Measurements from ENCODE around the gene ATAD3B. TPM values are rescaled to one million over a fixed set of nuclear protein-coding genes. Genes with fewer than 3 reads are reported as not detected.
"Not testable (repeated sequence)": the region's sequence is repeated elsewhere in the genome, so short reads cannot be mapped to it uniquely, and the experiment has no call there.

ATAD3B gene
- total RNA-seq, 2 experiments from 2014 or later = 75.7 to 77.4 TPM

GRCh38 chr1:1438531-1439381, 32.8 kb upstream of the ATAD3B start:
- Mint-ChIP-seq H3K4me3 (no peak overlapping the region), H3K4me1 (peaks cover 3% of the 10 kb centered on the region), H3K27me3 (peaks cover 27% of the 10 kb centered on the region), H3K9me3 (no peaks in the 10 kb centered on the region), H3K36me3 (no peaks in the 10 kb centered on the region), H3K27ac (no peak overlapping the region)
- DNase-seq = no peak

GRCh38 chr1:1439546-1440261, 31.9 kb upstream of the ATAD3B start:
- H3K27ac Mint-ChIP-seq = no peak overlapping the region
- no peak overlapping the region for H3K4me3 Mint-ChIP-seq
- H3K9me3 Mint-ChIP-seq = no peaks in the 10 kb centered on the region
- H3K27me3 Mint-ChIP-seq = peaks cover 27% of the 10 kb centered on the region
- H3K4me1 Mint-ChIP-seq = peaks cover 3% of the 10 kb centered on the region
- DNase-seq = no peak
- no peaks in the 10 kb centered on the region for H3K36me3 Mint-ChIP-seq

- Mint-ChIP-seq H3K36me3 (no peaks in the 10 kb centered on the region), H3K4me1 (no peaks in the 10 kb centered on the region), H3K4me3 (no peak overlapping the region), H3K27ac (no peak overlapping the region), H3K9me3 (no peaks in the 10 kb centered on the region), H3K27me3 (peaks cover 21% of the 10 kb centered on the region)
- no peak for DNase-seq
Observed at GRCh38 chr1:1440262-1441001, 31.1 kb upstream of the ATAD3B start.

GRCh38 chr1:1441002-1441888, 30.3 kb upstream of the ATAD3B start:
- peak; percentile 68 for DNase-seq
- peaks cover 17% of the 10 kb centered on the region for H3K27me3 Mint-ChIP-seq
- H3K9me3 Mint-ChIP-seq = no peaks in the 10 kb centered on the region
- no peak overlapping the region for H3K4me3 Mint-ChIP-seq
- H3K36me3 Mint-ChIP-seq = no peaks in the 10 kb centered on the region
- no peaks in the 10 kb centered on the region for H3K4me1 Mint-ChIP-seq
- H3K27ac Mint-ChIP-seq = no peak overlapping the region

GRCh38 chr1:1442069-1442770, 29.3 kb upstream of the ATAD3B start:
- H3K4me1 Mint-ChIP-seq = no peaks in the 10 kb centered on the region
- no peaks in the 10 kb centered on the region for H3K36me3 Mint-ChIP-seq
- no peaks in the 10 kb centered on the region for H3K9me3 Mint-ChIP-seq
- H3K27me3 Mint-ChIP-seq = peaks cover 12% of the 10 kb centered on the region
- no peak for DNase-seq
- H3K27ac Mint-ChIP-seq = no peak overlapping the region
- H3K4me3 Mint-ChIP-seq = no peak overlapping the region

- H3K27me3 Mint-ChIP-seq = not testable (repeated sequence)
Observed at GRCh38 chr1:1446631-1447030, 24.9 kb upstream of the ATAD3B start.

GRCh38 chr1:1449099-1449739, 22.3 kb upstream of the ATAD3B start, which contains the start of gene ATAD3C:
Gene ATAD3C (plus strand): TSS chr1:1449689. CDS start chr1:1450684, 995 bp downstream.
- peaks cover 5% of the 10 kb centered on the region for H3K27me3 Mint-ChIP-seq
- no peaks in the 10 kb centered on the region for H3K4me1 Mint-ChIP-seq
- no peaks in the 10 kb centered on the region for H3K9me3 Mint-ChIP-seq
- no peak within 1 kb of the TSS for H3K4me3 Mint-ChIP-seq
- no peak for DNase-seq
- H3K27ac Mint-ChIP-seq = no peak within 1 kb of the TSS
- no peaks in the 10 kb centered on the region for H3K36me3 Mint-ChIP-seq

More at GRCh38 chr1:1446631-1447030, 24.9 kb upstream of the ATAD3B start:
- H3K36me3 Mint-ChIP-seq, H3K27ac Mint-ChIP-seq, H3K9me3 Mint-ChIP-seq, H3K4me1 Mint-ChIP-seq, DNase-seq, H3K4me3 Mint-ChIP-seq: not testable (repeated sequence)

- H3K4me1 Mint-ChIP-seq, H3K4me3 Mint-ChIP-seq, H3K36me3 Mint-ChIP-seq: not testable (repeated sequence)
Observed at GRCh38 chr1:1450616-1451015, 20.9 kb upstream of the ATAD3B start.

GRCh38 chr1:1451696-1452364, 19.7 kb upstream of the ATAD3B start:
- no peaks in the 10 kb centered on the region for H3K4me1 Mint-ChIP-seq
- no peaks in the 10 kb centered on the region for H3K9me3 Mint-ChIP-seq
- H3K27ac Mint-ChIP-seq = no peak overlapping the region
- no peak for DNase-seq
- H3K27me3 Mint-ChIP-seq = peaks cover 5% of the 10 kb centered on the region
- no peaks in the 10 kb centered on the region for H3K36me3 Mint-ChIP-seq
- H3K4me3 Mint-ChIP-seq = no peak overlapping the region

More at GRCh38 chr1:1450616-1451015, 20.9 kb upstream of the ATAD3B start:
- not testable (repeated sequence) for H3K27ac Mint-ChIP-seq, H3K27me3 Mint-ChIP-seq, DNase-seq, H3K9me3 Mint-ChIP-seq

GRCh38 chr1:1452365-1452739, 19.2 kb upstream of the ATAD3B start:
- H3K4me1 Mint-ChIP-seq, H3K9me3 Mint-ChIP-seq, H3K4me3 Mint-ChIP-seq, H3K27me3 Mint-ChIP-seq, H3K36me3 Mint-ChIP-seq, DNase-seq, H3K27ac Mint-ChIP-seq: not testable (repeated sequence)

GRCh38 chr1:1452882-1453281, 18.7 kb upstream of the ATAD3B start:
- no peaks in the 10 kb centered on the region for H3K4me1 Mint-ChIP-seq
- no peaks in the 10 kb centered on the region for H3K36me3 Mint-ChIP-seq
- no peak for DNase-seq
- no peak overlapping the region for H3K27ac Mint-ChIP-seq
- no peak overlapping the region for H3K4me3 Mint-ChIP-seq
- H3K27me3 Mint-ChIP-seq = peaks cover 5% of the 10 kb centered on the region
- H3K9me3 Mint-ChIP-seq = no peaks in the 10 kb centered on the region

- H3K36me3 Mint-ChIP-seq, H3K4me3 Mint-ChIP-seq, H3K9me3 Mint-ChIP-seq, H3K4me1 Mint-ChIP-seq, H3K27me3 Mint-ChIP-seq, DNase-seq, H3K27ac Mint-ChIP-seq: not testable (repeated sequence)
Observed at GRCh38 chr1:1454286-1455056, 17.1 kb upstream of the ATAD3B start.
